Measurements from ENCODE around the gene MYRF. TPM values are rescaled to one million over a fixed set of nuclear protein-coding genes. Genes with fewer than 3 reads are reported as not detected.

The MYRF gene
- total and polyA plus RNA-seq, 2 of the 13 experiments (the other 11 are each of a cell fraction or from before 2014, with no cell fraction given) = 10.2 to 25.9 TPM

DNA sequence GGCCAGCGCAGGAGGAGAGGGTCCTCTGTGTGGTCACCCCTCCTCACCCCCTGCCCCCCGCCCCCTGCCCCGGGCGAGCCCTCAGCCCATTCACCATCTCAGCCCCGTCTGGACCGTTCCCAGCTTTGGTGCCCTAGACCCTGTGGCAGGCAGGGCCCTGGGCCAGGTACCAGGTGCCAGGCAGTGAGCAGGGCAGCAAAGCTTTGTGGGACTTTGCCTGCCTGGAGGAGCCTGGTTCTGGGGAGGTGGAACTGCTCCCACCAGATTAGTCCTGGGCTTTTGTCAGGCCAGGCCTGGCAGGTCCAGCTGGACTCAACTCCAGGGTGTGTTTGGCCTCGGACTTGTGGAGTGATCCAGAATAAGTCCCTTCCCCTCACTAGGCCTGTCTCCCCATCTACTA lies 13.7 kb upstream of the MYRF start:
- POLR2A ChIA-PET = no interaction called here
- H3K27ac ChIP-seq (ENCODE audit: extremely low read length, insufficient read depth, low read length) = no peak overlapping the region
- no peaks in the 10 kb centered on the region for H3K9me3 ChIP-seq (ENCODE audit: low read length)
- H4K20me1 ChIP-seq (ENCODE audit: insufficient read depth, low read length) = no peaks in the 10 kb centered on the region
- H3K4me2 ChIP-seq (ENCODE audit: low read depth, low read length) = no peak overlapping the region
- peaks cover 25 to 41% of the 10 kb centered on the region in 2 experiments; a peak in 4 of 5 replicates for H3K36me3 ChIP-seq (replicated peaks in 1 of 2; ENCODE audit: control insufficient read depth in 1 of 2, insufficient read depth in 2 of 2, low read length in 2 of 2)
- no peak for TF ChIP-seq RORA (CRISPR knock-in tag; IDR thresholded peaks at IDR 0.05)
- peak; percentile 5 for TF ChIP-seq AGO2 (optimal IDR thresholded peaks at IDR 0.05; ENCODE audit: low read depth, low read length)
- no peak for TF ChIP-seq ATF7 (IDR thresholded peaks at IDR 0.05)
- no peak for TF ChIP-seq ATF7 (CRISPR knock-in tag; IDR thresholded peaks at IDR 0.05)
- TF ChIP-seq HNRNPL (IDR thresholded peaks at IDR 0.05; ENCODE audit: low read depth, low read length) = no peak
- no peak for TF ChIP-seq ZNF207 (IDR thresholded peaks at IDR 0.05; ENCODE audit: borderline replicate concordance)
- TF ChIP-seq FIP1L1 (IDR thresholded peaks at IDR 0.05; ENCODE audit: borderline replicate concordance, insufficient read depth, low read depth, low read length) = no peak
- TF ChIP-seq PRPF4 (IDR thresholded peaks at IDR 0.05; ENCODE audit: low read depth, low read length, poor library complexity, severe bottlenecking) = no peak
- TF ChIP-seq, protein P1, sequence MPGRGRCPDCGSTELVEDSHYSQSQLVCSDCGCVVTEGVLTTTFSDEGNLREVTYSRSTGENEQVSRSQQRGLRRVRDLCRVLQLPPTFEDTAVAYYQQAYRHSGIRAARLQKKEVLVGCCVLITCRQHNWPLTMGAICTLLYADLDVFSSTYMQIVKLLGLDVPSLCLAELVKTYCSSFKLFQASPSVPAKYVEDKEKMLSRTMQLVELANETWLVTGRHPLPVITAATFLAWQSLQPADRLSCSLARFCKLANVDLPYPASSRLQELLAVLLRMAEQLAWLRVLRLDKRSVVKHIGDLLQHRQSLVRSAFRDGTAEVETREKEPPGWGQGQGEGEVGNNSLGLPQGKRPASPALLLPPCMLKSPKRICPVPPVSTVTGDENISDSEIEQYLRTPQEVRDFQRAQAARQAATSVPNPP (CRISPR knock-in tag; IDR thresholded peaks at IDR 0.05) = no peak
- H3K9ac ChIP-seq (ENCODE audit: insufficient read depth, low read depth, low read length) = no peak overlapping the region
- WGBS (ENCODE audit: low lambda C conversion rate) = 100% methylated on average over 2 of the region's 7 CpGs
- BruUV-seq (replicated peaks) = no TSS peak
- no peak for DNase-seq (ENCODE audit: low spot score)
- intact Hi-C loops (cut with micrococcal nuclease; ENCODE audit: unreplicated experiment) = no loop called here
- H3K27me3 ChIP-seq (ENCODE audit: control insufficient read depth in 1 of 2, insufficient read depth in 2 of 2, low read length in 2 of 2) = no peaks in the 10 kb centered on the region
- H3K4me1 ChIP-seq (ENCODE audit: insufficient read depth, low read length) = no peaks in the 10 kb centered on the region
- no peak overlapping the region for H2AFZ ChIP-seq (ENCODE audit: low read length)
- no peaks in the 10 kb centered on the region for H3K79me2 ChIP-seq (ENCODE audit: insufficient read depth, low read length)
- FAIRE-seq = no peak
- ATAC-seq = no peak
- in situ Hi-C loops (cut with HindIII; ENCODE audit: extremely low pct_ligation_motif_present, low pct_unique_long_range_greater_than_20kb) = no loop called here
- CTCF ChIA-PET (ENCODE audit: low intra/inter-chr PET ratio, low total read pairs) = no interaction called here
- no peak overlapping the region for H3K4me3 ChIP-seq (replicated peaks in 1 of 3; ENCODE audit: insufficient read depth in 1 of 3, low read depth in 2 of 3, low read length in 3 of 3)

Measured in HepG2 (cell line).